Activated naive CD8-positive, alpha-beta T cell treated with anti-CD3 and anti-CD28 coated beads, Interleukin-2, amount 50 U/mL, for 16 hours (primary cell): ENCODE results near the gene FBXO17.
A peak's percentile ranks its signal among the peaks of the same experiment; 100 is the strongest.
"Not testable (repeated sequence)": the region's sequence is repeated elsewhere in the genome, so short reads cannot be mapped to it uniquely, and the experiment has no call there.

Experiments used
- DNase-seq: peaks from one replicate; pipeline ENCODE4 v3.0.0-alpha.2; 2020; ENCODE audit warnings: low read depth, low spot score

The FBXO17 gene

DNA sequence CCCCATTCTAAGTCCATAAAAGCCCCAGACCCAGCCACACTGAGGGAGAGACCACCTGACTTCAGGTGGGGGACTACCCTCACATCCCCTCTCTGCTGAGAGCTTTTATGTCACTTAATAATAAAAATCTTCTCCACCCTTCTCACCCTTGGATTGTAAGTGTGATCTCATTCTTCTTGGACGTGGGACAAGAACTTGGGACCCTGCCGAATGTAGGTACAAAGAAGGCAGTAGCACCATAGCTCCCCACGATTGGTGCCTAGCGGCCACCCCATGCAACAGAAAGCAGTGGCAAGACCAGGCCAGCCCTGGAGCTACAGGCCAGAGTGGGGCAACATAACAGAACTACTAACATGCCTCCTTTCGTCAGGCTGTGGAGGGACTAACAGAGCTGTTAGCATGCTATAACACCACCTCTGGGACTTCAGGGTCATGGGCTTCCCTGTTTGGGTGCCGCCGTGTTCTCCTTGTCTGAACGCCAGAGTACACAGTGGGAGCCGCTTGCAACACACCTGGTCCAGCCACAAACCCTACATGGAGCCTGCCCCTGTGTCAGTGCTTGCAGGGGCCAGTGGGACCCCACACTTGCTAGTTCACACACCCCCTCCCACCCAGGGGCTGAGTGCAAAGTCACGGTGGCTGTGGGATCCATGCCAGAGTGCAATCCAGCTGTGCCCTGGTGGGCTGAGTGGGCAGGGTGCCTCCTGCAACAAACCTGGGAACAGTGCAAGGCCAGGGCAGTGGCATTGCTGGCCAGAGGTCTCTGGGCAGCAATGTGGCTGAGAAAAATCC lies 5.2 kb upstream of the FBXO17 start:
- DNase-seq = no peak

DNA sequence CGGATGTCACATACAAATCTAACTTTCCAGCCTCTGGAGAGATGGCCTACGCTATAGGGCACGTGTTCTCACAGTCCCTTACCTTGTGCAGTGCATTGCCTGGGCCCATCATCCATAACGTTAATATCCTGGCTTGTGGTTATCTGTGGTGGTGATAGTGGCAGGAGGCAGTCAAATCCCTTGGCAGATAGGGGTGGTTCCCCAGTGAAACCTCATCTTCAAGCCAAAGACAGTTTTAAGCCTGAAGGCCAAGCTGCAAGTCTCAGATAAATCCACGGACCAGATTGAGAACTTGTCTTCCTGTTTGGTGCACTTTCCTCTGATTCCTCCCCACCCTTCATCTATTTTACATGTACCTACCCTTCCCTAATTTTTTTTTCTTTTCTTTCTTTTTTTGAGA lies 4.3 kb upstream of the FBXO17 start:
- DNase-seq = no peak

DNA sequence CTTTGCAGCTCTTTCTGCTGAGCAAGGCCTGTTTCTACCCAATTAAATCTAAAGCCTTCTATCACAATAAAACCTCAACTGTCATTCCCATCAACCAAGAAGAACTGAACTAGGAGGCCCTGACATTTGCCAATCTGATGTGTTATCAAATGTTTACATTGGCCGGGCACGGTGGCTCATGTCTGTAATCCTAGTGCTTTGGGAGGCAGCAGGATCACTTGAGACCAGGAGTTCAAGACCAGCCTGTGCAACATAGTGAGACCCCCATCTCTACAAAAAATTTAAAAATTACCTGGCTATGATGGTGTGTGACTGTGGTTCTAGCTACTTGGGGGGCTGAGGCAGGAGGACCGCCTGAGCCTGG lies 2.8 kb upstream of the FBXO17 start:
- no peak for DNase-seq

DNA sequence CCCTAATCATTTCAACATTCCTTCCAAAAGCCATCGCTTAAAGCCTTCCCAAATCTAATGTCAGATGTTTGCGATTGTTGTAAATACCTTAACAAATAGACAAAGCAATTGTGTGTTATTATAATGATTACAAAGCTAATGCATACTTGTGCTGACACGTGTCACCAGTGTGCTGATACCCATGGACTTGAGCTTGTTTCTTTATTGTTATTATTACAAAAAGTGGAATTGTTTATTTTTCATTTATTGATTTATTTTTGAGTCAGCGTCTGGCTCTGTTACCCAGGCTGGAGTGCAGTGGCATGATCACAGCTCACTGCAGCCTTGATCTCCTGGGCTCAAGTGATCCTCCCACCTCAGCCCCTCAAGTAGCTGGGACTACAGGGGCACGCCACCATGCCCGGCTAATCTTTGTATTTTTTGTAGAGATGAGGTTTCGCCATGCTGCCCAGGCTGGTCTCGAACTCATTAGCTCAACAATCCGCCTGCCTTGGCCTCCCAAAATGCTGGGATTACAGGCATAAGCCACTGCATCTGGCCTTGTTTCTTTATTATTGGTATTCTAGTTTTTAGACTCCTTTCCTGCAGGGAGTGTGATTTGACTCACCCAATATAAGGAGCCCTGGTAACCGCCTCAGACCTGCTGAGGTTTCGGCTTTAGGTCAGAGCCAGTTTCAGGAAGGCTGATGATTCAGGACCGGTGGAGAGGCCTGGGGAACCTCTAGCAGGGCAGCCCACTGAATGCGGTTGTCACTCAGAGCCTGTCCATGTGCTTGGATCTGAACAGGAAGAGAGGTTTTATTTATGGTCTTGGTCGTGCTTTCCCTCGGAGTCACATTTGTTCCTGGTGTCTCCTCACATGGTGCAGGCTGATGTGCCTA lies 2.1 kb upstream of the FBXO17 start:
- DNase-seq = no peak

DNA sequence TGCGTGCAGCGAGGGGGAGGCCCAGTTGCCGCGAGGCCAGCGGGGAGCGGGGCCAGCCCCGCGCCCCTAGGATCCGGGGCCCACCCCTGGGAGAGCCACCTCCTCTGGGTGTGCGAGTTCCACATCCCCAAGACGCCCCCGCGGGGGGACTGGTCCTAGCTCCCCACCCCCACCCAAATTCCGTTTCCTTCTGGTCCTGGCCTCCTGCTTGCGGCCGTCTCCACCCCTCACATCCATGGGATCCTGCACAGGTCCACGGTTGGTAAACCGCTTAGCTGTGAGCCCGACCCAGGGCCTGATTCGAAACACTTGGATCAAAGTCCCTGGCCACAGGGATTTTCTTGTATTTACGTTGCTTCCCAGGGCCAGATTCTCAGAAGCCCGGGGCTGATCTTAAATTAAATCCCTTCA lies 324 bp upstream of the FBXO17 start:
- no peak for DNase-seq

DNA sequence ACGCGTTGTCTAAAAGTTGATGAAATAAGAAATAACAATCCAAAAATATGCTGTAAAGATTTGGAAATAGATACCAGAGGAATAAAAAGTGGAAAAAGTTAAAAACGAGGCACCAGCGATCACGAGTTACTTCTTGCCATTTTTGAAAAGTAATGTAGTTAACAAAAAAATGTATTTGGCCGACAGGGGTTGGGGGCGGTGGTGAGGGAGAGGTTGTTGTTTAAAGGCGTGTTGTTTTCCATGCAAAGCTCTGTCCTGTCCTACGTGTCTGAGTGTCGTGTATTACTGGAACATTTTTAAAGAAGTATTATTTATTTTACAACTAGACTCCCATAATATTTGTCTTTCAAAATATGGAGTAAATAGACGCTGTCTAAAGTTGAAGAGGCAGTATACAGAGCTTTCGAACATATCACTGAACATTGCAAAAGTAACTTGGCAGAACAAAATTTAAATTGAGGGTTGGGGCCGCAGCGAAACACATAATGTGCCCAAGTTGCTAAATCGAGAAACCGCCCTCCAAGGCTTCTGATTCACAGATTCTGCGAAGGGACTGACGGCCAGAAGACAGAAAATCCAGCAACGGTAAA lies 823 bp downstream of the FBXO17 start:
- DNase-seq = no peak

DNA sequence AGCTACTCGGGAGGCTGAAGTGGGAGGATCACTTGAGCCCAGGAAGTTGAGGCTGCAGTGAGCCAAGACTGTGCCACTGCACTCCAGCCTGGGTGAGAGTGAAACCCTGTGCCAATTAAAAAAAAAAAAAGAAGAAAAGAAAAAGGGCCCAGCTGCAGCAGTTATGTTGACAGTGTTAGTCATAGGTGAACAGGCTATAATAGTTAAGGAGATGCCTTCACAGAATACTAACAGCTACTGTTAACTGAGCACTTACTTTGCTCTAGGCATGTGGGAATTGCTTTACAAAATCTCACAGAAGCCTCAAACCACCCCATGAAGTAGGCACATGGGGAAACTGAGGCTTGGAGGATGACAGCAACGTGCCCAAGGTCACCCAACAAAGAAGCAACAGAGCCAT lies 3.9 kb downstream of the FBXO17 start:
- no peak for DNase-seq

DNA sequence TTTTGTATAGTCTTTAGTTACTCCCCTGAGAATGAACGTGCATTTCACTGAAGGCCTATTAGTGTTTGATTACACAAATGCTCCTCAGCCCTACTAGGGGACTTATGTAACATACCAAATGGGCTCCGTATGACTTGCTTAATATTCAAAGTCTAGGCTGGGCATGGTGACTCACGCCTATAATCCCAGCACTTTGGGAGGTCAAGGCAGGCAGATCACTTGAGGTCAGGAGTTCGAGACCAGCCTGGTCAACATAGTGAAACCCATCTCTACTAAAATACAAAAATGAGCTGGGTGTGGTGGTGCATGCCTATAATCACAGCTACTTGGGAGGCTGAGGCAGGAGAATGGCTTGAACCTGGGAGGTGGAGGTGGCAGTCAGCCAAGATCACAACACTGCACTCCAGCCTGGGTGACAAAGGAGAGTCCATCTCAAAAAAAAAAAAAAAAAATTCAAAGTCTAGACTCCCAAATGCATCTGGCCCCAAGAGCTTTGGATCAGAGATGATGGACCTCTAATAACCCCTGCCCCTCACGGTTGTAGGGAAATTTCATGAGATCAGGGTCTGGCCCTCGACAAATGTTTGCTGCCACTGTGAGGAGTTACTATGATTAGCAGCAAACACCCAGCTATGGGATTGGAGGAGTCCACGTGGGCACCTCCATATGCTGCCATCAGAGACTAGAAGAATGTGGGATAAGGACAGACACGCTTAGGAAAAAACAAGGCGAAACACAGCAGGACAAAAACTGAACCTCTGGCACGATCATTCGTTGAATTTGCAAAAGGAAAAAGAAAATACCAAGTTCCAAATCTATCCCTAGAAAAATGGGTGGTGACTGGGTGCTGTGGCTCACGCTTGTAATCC lies 4.6 kb downstream of the FBXO17 start:
- no peak for DNase-seq

DNA sequence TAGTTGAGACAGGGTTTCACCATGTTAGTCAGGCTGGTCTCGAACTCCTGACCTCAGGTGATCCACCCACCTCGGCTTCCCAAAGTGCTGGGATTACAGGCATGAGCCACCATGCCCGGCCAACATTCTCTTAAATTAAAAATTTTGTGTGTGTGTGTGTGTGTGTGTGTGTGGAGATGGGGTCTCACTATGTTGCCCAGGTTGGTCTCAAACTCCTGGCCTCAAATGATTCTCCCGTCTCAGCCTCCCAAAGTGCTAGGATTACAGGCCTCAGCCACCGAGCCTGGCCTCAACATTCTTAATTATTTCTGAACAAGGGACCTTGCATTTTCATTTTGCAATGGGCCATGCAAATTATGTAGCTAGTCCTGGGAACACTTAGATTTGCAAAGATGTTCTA lies 9.4 kb downstream of the FBXO17 start:
- not testable (repeated sequence) for DNase-seq

DNA sequence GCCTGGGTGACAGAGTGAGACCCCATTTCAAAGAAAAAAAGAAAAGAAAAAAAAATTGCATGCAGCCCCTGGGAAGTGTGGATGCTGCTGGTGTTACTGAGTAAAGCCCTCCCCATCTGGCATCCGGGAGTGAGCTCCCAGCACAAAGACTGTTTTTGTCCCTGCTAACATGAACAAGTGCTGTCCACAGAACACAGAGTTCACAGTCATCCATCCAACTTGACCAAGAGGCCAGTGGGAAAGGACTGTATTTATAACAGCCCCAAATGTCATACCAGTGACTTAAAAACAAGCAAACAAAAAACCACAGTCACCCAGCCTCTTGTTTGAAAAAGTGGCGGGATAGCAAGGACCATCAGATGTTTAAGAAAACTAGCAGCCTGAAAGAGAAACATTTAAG lies 10.8 kb downstream of the FBXO17 start:
- DNase-seq = no peak

DNA sequence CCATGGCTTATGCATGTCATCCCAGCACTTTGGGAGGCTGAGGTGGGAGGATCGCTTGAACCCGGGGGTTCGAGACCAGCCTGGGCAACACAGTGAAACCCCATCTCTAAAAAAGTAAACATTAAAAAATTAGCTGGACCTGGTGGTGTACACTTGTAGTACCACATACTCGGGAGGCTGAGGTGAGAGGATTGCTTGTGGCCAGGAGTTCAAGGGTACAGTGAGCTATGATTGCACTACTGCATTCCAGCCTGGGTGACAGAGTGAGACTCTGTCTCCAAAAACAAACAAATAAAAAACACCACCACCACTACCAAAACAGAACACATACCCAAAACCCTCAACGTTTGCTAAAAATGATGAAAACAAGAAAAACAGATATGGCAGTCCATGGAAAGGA lies 15.9 kb downstream of the FBXO17 start:
- no peak for DNase-seq

DNA sequence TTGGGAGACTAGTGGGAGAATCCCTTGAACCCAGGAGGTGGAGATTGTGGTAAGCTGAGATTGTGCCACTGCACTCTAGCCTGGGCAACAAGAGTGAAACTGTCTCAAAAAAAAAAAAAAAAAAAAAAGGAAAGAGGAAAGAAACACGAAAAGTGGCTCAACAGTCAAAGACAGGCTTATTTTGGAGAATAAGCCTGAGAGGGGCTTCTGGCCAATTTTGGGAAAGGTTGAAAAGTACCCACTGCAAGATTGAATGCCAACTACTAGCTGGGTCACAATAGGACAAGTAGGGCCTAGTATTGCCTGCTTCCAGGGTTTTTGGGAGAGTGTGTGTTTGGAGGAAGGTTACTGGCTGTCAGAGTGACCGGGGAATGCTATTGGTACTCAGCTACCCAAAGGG lies 17.2 kb downstream of the FBXO17 start:
- DNase-seq = no peak

DNA sequence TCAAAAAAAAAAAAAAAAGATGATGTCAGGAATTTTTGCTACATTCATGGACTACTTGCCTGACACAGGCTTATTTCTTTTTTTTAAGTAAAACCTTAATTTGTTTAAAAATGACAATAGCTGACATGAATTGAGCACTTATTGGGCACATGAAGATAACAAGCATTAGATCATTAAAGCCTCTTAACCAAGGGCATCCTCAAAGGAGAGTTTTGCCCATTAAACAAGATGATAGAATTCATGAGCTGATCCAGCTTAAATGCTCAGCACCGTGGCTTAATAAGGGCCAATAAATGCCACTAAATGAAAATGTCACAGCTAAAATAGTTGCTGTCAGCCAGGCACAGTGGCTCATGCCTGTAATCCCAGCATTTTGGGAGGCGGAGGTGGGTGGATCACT lies 19.3 kb downstream of the FBXO17 start:
- no peak for DNase-seq

DNA sequence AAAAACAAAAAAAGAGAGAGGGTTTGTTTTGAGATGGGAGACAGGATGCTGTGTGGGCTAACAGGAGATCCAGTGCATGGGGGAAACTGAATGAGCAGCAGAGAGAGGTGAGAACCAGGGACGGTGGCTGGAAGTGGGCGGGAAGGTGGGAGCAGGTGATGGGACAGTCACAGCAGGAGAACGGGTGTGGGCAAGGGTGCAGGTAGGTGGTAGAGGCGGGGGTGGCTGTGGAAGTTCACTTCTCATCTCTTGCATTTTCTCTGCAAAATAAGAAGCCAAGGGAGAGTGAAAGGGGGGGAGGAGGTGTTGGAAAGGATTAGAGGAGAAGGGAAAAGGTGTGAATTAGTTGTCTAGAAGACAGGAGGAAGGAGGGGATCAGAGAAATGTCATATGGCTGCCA lies 21.9 kb downstream of the FBXO17 start:
- no peak for DNase-seq

DNA sequence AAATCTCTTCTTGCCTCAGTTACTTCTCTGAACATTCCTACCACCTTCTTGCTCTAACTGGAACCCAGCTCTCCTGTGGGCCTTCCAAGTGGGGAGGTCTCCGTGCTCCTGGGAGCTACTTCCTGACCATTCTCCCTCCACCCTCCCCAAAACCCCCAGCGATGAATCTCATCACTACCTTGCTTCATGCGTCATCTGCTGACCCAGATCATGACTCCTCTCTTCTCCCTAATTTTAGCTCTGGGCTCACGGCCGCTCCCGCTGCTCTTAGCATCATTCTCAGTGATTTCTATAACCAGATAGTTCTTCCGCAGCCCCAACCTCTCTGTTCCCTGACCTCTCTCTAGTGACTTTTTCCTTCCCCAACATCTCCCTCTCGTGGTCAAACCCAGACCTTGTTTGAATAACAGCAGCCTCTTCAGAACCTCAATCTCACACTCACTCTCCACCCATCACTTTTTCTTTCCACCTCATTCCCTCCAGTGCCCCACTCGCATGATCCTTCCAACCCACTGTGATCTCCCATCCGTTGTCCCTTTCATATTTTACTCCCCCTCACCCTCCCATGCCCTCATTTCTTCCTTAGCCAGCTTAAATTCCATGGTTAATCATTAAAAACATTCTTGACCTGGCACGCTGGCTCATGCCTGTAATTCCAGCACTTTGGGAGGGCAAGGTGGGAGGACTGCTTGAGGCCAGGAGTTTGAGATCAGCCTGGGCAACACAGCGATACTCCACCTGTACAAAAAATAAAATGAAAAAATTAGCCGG lies 23.0 kb downstream of the FBXO17 start:
- DNase-seq = no peak

DNA sequence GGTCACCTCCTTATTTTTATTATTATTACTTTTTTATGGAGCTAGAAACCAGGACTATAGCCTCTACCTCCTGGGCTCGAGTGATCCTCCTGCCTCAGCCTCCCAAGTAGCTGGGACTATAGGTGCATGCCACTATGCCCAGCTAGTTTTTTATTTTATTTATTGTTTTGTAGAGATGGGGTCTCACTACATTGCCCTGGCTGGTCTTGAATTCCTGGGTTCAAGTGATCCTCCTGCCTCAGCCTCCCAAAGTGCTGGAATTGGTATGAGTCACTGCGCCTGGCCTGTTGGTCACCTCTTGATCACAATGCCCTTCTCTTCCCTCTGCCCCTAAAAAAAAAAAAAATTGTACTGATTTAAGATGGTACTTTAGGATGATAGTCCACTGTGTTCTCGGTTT lies 24.4 kb downstream of the FBXO17 start:
- DNase-seq = no peak

DNA sequence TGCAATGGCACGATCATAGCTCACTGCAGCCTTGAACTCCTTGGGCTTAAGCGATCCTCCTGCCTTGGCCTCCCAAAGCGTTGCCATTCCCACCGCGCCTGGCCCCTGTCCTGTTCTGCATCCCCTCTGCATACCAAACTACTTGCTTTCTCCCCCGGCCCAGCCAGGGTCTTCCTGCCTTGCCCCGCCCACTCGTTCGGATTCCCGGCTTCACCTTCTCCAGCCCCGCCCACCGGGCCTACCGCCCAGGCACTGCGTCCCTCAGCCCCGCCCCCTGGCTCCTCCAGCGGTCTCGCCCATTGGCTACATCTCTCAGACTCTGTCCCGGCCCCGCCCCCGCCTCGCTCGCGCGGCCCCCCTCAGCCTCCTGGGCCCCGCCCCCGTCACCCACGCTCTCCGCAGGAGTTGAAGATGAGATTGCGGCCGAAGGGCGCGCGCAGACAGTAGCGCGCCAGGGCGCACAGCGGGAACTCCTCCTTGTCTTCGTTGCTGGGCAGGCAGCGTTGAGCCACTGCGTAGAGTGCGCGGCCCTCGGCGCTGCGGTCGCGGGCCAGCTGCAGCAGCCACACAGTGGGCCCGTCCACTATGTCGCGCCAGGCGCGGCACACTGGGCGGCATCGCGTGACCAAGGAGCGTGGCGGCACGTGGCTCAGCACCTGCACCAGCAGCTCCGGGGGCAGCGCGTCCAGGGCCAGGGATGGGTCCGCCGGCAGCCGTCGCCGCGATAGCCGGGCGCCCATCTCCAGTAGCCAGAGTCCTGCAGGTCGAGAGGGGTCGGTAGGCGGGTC lies 25.8 kb downstream of the FBXO17 start:
- DNase-seq = peak; percentile 68

DNA sequence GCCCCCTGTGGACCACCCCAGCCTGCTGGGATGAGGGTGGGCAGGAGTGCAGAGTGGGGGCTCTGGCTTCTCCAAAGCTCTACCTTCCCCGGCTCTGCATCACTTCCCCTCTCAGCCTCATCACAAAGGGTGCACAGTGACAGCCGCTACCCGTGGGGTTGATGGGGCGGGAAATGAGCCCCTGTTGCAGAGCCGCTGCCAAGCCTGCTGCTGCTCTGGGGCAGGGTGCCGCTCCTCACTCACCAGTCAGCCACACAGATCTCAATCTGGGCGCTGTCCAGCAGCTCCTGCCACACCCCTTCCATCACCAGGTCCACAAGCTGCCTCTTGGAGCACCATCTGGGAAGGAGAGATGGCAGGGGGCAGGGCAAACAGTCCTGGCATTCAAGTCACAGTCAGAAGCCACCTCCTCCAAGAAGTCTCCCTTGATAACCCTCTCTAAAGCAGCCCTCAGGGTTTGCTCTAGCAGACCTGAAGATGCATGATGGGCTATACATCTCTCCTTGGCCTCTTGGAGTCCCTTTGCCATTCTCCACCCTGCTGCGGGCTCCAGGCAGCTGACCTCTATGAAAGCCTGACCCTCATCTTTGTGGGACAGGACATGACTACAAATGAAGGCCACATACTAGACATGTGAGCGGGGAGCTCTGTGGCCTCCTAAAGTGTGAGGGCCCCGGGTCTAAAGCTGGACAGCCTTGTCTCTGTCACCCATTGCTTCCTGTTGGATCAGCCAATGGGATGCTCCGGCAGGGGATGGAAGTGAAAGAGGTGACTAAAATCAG lies 29.1 kb downstream of the FBXO17 start:
- no peak for DNase-seq

DNA sequence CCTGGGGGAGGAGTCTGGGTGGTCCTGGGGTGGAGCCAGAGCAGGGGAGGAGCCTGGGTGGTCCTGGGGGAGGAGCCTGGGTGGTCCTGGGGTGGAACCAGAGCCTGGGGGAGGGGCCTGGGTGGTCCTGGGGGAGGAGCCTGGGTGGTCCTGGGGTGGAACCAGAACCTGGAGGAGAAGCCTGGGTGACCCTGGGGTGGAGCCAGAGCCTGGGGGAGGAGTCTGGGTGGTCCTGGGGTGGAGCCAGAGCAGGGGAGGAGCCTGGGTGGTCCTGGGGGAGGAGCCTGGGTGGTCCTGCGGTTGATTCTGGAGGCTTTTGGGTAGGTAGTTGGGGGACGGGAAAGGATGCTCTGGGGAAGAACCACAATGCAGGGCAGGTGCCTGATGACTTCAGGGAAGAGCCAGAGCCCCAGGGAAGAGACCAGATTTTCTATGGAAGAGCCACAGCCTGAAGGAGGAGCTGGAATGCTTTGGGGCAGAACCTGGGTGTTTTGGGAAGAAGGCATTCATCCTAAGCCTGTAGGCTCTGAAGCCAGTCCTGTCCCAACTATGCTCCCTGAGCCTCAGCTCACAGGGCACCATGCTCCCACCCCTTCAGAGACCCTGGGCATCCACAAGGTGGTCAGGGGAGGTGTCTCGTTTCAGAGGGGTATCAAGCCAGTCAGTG lies 29.8 kb downstream of the FBXO17 start:
- DNase-seq = no peak
